Pancreas (tissue), 10 donors: ENCODE results near the gene GOLGA6L2. TPM values are rescaled to one million over a fixed set of nuclear protein-coding genes. Genes with fewer than 3 reads are reported as not detected.

Source experiments
- ATAC-seq, 4 donors: fragments of 200-7000 bp; cut with Tn5 transposase; one replicate each; pipeline versions ENCODE4 v1.8.0 to v1.9.1; 2020; ENCODE audit warnings: mild to moderate bottlenecking in 4 of 4, moderate library complexity in 4 of 4
- DNase-seq, 6 donors: peaks; one replicate each; pipeline ENCODE4 v3.0.0-alpha.2; 2020
- FAIRE-seq: peaks from 2 replicates; lab custom pipeline; 2012; peaks lifted over from hg19 to GRCh38; lab: Jason Lieb, UNC
- H3K27ac ChIP-seq, 4 donors: fragments of 200-600 bp; sonication (generic); 1 replicate in 3 of 4; 2 replicates in 1 of 4; pipeline versions ENCODE4 v1.5.0 to v1.8.0; 2020
- H3K27me3 ChIP-seq, 4 donors: fragments of 200-600 bp; one replicate each; pipeline ENCODE4 v1.8.0; 2021
- H3K36me3 ChIP-seq, 3 donors: fragments of 200-600 bp; sonication (generic) in 1 of 3; one replicate each; pipeline versions ENCODE4 v1.5.0 to v1.8.0; 2020 to 2021
- H3K4me1 ChIP-seq, 3 donors: fragments of 200-600 bp; one replicate each; pipeline ENCODE4 v1.8.0; 2021
- H3K4me3 ChIP-seq, 4 donors: fragments of 200-600 bp; sonication (generic) in 2 of 4; one replicate each; pipeline versions ENCODE4 v1.5.0 to v1.8.0; 2020 to 2021
- H3K9me3 ChIP-seq, 4 donors: fragments of 200-600 bp; one replicate each; pipeline ENCODE4 v1.8.0; 2021
- WGBS, 2 donors: extraction: QIAGEN DNeasy Blood & Tissue Kit; methylation state at CpG; one replicate each; pipeline ENCODE4 v1.1.7; 2013; 5-methylcytosine and 5-hydroxymethylcytosine counted together
- intact Hi-C, 3 donors: fragments of 100-400 bp; cut with DNase I; formaldehyde crosslinking; loops; one replicate each; pipeline versions ENCODE4 v1.11.1 to v1.14.2; 2022
- polyA plus RNA-seq, 2 donors: library from polyadenylated mRNA; stranded (reverse); fragments of 200-250 nt; gene quantifications; one replicate each; pipeline ENCODE4 v1.2.3, GENCODE V29; 2013
- total RNA-seq, 6 donors: library from RNA; stranded (reverse); fragmentation: NEBNext Ultra II Directional in 4 of 6; extraction: Animal tissue kit (Norgen Biotek cat#: 25700) in 4 of 6; gene quantifications; one replicate each; pipeline versions ENCODE4 v1.2.1 to v1.2.4, GENCODE V29; 2021 to 2023
- TF ChIP-seq, protein P1 (sequence below), 4 donors: fragments of 200-600 bp; sonication (generic) in 3 of 4; IDR thresholded peaks; one replicate each; pipeline versions ENCODE4 v1.5.0 to v1.8.0; 2021; ENCODE audit warnings: antibody characterized with exemption in 4 of 4
- donor health status: healthy with polysubstance abuse.
- donor health status: DM: no; HTN: no; CAD: no; lungs with moderate emphysema.
- donor health status: DM: no; HTN: no; CAD: no.
- donor health status: control.
- donor health status: control.
- donor health status: Bipolar disorder and iron deficiency.
- donor health status: DM: yes; HTN: yes; CAD: no.
- donor health status: DM: no; HTN: no; CAD: no.
- donor health status: DM: no; HTN: no; CAD: no.
- donor health status: DM: yes; HTN: yes; CAD: no.

Gene GOLGA6L2
- total and polyA plus RNA-seq, 8 donors, result 0.02 TPM; not detected in 7

DNA sequence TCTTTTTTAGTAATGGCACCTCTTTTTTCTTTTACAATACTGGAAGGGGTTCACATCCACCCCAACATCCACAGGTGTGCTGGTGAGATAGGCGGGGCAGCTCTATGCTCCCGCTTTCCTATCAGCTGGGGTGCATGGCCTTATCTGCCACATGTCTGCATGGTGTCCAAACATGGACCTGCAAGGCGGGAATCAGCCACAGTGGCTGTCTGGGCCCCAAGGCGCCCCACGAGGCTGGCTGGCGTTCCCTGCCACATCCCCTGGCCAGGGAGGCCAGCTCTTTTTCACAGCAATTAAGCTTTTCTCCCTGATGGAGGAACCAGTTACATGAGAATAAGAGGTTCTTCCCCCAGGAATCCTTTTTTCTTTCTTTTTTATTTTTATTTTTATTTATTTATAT lies 30.9 kb upstream of the GOLGA6L2 start:
- no peaks in the 10 kb centered on the region for H3K4me1 ChIP-seq
- no peaks in the 10 kb centered on the region for H3K36me3 ChIP-seq
- no peak overlapping the region for H3K4me3 ChIP-seq
- no peaks in the 10 kb centered on the region for H3K9me3 ChIP-seq
- no peak overlapping the region for H3K27ac ChIP-seq
- DNase-seq, result no peak
- no peaks in the 10 kb centered on the region for H3K27me3 ChIP-seq
- WGBS, 2 donors, result 73 to 82% methylated on average over 6 of the region's 6 CpGs
- ATAC-seq, result no peak
- no peak for FAIRE-seq
- TF ChIP-seq, protein P1, sequence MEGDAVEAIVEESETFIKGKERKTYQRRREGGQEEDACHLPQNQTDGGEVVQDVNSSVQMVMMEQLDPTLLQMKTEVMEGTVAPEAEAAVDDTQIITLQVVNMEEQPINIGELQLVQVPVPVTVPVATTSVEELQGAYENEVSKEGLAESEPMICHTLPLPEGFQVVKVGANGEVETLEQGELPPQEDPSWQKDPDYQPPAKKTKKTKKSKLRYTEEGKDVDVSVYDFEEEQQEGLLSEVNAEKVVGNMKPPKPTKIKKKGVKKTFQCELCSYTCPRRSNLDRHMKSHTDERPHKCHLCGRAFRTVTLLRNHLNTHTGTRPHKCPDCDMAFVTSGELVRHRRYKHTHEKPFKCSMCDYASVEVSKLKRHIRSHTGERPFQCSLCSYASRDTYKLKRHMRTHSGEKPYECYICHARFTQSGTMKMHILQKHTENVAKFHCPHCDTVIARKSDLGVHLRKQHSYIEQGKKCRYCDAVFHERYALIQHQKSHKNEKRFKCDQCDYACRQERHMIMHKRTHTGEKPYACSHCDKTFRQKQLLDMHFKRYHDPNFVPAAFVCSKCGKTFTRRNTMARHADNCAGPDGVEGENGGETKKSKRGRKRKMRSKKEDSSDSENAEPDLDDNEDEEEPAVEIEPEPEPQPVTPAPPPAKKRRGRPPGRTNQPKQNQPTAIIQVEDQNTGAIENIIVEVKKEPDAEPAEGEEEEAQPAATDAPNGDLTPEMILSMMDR (IDR thresholded peaks at IDR 0.05), result no peak
- intact Hi-C loops, result no loop called here

DNA sequence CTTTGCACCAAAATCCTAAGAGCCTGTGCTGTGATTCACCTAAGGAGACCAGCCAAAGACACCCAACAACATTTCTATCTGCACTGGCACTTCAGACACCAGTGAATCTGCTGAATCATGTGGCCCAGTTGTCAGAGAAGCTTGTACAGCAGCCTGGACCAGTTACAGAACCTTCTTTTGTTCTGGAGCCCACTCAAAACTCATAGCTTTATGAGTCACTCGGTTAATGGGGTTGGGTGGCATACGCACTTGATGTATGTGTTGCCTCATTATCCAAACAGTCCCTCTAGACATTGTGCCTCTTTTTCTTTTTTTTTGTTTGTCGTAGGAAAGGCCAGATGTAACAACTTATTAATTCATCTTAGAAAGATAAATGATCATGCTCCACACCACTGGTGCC lies 25.6 kb upstream of the GOLGA6L2 start:
- ATAC-seq, result no peak
- H3K36me3 ChIP-seq, result no peaks in the 10 kb centered on the region
- no peaks in the 10 kb centered on the region for H3K9me3 ChIP-seq
- no peaks in the 10 kb centered on the region for H3K27me3 ChIP-seq
- H3K4me3 ChIP-seq, result no peak overlapping the region
- TF ChIP-seq, protein P1 (IDR thresholded peaks at IDR 0.05), result no peak
- no peaks in the 10 kb centered on the region for H3K4me1 ChIP-seq
- 70 to 71% methylated on average over 3 of the region's 3 CpGs for WGBS, 2 donors
- intact Hi-C loops, result no loop called here
- no peak for DNase-seq
- FAIRE-seq, result no peak
- H3K27ac ChIP-seq, result no peak overlapping the region

DNA sequence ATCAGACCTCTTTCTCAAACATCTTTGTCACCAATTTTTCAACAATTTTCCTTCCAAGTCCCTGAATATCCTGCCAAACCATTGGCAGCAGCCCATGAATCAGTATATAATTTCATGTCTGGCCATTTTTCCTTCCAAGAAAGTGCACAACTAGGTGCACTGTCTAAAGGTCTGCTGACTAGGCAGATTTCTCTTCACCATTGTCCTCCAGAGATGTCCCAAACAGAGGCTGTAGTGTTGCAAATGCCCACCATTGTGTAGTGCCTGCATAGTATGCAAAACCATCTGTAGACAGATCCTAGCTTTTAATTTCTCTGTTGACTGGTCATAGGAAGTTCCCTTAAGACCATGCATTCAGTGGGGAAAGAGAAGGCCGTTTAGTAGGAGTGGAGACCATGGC lies 25.0 kb upstream of the GOLGA6L2 start:
- Histone ChIP-seq H3K36me3 (no peaks in the 10 kb centered on the region), H3K4me1 (no peaks in the 10 kb centered on the region), H3K4me3 (no peak overlapping the region), H3K9me3 (no peaks in the 10 kb centered on the region), H3K27ac (no peak overlapping the region), H3K27me3 (no peaks in the 10 kb centered on the region)
- WGBS, 2 donors, result 48 to 53% methylated on average over 1 of the region's 1 CpG
- TF ChIP-seq, protein P1 (IDR thresholded peaks at IDR 0.05), result no peak
- no peak for DNase-seq
- FAIRE-seq, result no peak
- no peak for ATAC-seq
- intact Hi-C loops, result no loop called here

DNA sequence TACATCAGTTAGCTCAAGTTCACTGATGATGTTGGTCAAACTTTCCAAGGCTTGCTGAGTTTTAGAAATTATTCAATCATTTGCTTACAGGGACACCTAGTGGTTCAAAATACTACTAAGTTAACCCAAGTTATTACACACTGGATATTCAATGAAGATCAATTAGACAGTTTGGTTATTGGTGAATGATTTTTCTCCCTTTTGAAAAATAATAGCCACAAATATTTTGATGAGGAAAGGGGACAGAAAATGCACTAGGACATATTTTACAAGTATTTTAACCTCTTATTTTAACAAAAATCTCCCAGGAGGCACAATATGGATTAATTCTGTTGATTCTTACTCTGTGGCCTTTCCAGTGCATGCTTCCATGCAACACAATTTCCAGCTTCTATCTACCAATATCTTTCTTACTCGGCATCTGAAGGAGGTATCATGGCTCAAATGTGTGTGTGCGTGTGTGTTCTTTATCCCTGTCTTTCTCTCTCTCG lies 20.1 kb upstream of the GOLGA6L2 start:
- Histone ChIP-seq H3K4me3 (no peak overlapping the region), H3K27ac (no peak overlapping the region), H3K27me3 (no peaks in the 10 kb centered on the region), H3K36me3 (no peaks in the 10 kb centered on the region), H3K9me3 (no peaks in the 10 kb centered on the region), H3K4me1 (no peaks in the 10 kb centered on the region)
- TF ChIP-seq, protein P1 (IDR thresholded peaks at IDR 0.05), result peak in 1 of 4 donors; percentile 21
- DNase-seq (no peak), FAIRE-seq (no peak), ATAC-seq (peak in 3 of 4 donors; percentile 59 to 70 (median 68))
- WGBS, 2 donors, result 59 to 63% methylated on average over 3 of the region's 3 CpGs
- intact Hi-C loops, result no loop called here

DNA sequence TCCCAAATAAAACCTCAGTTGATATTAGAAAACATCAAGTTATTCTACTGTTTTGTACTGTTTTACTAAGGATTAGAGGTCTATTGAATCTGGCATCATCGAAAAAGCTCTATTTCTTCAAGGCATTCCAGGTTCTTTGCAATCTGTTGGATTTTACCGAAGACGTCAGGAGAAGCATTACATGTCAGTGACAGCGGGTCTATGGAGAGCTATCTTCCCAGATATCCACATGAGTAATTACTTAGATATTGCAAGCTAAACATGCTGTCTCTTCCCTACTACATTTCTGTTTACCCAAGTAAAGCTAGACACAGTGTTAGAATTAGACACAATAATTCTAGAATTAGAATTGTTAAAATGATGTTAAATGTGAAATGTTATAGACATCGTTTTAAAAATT lies 10.8 kb upstream of the GOLGA6L2 start:
- ATAC-seq (no peak), DNase-seq (no peak), FAIRE-seq (no peak)
- TF ChIP-seq, protein P1 (IDR thresholded peaks at IDR 0.05), result no peak
- Histone ChIP-seq H3K27ac (no peak overlapping the region), H3K9me3 (no peaks in the 10 kb centered on the region), H3K4me1 (no peaks in the 10 kb centered on the region), H3K27me3 (no peaks in the 10 kb centered on the region), H3K36me3 (no peaks in the 10 kb centered on the region), H3K4me3 (no peak overlapping the region)
- WGBS, 2 donors, result 38 to 41% methylated on average over 5 of the region's 5 CpGs
- intact Hi-C loops, result no loop called here
